Type B pancreatic cell (in vitro differentiated cells): ENCODE results near the gene C1QL1. TPM values are rescaled to one million over a fixed set of nuclear protein-coding genes. Genes with fewer than 3 reads are reported as not detected.

ENCODE experiments used
- DNase-seq: peaks from one replicate; pipeline ENCODE4 v3.0.0; 2021; ENCODE audit warnings: mixed read lengths; ENCODE audit not compliant: unreplicated experiment; ENCODE audit errors: extremely low spot score
- H3K27ac Mint-ChIP-seq: 2 replicates; pipeline ENCODE4 v1.8.0; 2021; ENCODE audit warnings: mild to moderate bottlenecking, mixed read lengths
- H3K27me3 Mint-ChIP-seq: 2 replicates; pipeline ENCODE4 v1.8.0; 2021; ENCODE audit warnings: mixed read lengths
- H3K36me3 Mint-ChIP-seq: 2 replicates; pipeline ENCODE4 v1.8.0; 2021; ENCODE audit warnings: mixed read lengths
- H3K4me1 Mint-ChIP-seq: one replicate; pipeline ENCODE4 v1.8.0; 2021; ENCODE audit warnings: mixed read lengths; ENCODE audit not compliant: unreplicated experiment
- H3K4me3 Mint-ChIP-seq: 2 replicates; pipeline ENCODE4 v1.8.0; 2021; ENCODE audit warnings: mild to moderate bottlenecking, mixed read lengths
- H3K9me3 Mint-ChIP-seq: 2 replicates; pipeline ENCODE4 v1.8.0; 2021; ENCODE audit warnings: mixed read lengths
- total RNA-seq: library from RNA; stranded (reverse); gene quantifications from 2 replicates; pipeline ENCODE4 v1.2.1, GENCODE V29; 2021; ENCODE audit warnings: low replicate concordance
- TF ChIP-seq, protein P1 (sequence below): fragments of 200-600 bp; sonication (generic); conservative IDR thresholded peaks from 2 replicates; pipeline ENCODE4 v1.5.0; 2021; ENCODE audit warnings: antibody characterized with exemption, mild to moderate bottlenecking

C1QL1 gene
- total RNA-seq, 1 donor from 2014 or later, result 15.6 TPM

DNA sequence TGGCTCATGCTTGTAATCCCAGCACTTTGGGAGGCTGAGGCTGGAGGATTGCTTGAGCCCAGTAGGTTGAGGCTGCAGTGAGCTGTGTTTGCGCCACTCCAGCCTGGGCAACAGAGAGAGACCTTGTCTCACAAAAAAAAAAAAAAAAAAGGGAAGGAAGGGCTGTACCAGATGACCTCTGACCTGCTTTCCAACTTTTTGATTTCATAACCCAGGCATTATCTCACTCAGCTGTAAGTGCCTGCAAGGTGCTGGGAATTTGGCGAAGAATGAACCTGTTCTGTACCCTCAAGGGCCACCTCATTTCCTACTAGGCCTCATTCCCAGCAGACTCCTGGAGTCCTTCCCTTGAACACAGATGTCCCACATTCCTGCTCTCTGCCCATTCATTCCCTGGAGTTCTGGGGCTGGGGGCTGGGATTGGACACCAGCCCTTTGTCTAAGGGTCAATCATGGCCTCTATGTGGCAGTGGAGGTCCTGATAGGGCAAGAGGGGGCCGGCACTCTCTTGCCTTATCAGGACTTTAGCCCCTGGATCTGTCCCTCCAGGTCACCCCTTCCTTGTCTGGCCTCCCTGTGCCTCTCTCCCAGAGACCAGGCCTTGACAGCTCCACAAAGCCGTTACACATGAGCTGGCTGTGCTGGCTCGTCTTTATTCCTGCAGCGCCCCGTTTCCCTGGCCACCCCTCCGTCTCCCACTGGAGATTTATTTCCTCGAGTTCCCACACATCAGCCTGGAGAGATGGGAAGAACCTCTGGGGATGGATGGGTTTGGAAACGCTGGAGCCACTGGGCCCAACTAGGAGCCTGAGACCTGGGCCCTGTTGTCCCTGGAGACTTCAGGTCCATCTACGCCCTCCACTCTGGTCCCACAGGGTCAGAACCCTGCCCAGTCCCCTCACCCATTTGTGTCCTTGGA lies 52.0 kb downstream of the C1QL1 start:
- Mint-ChIP-seq H3K27me3 (peaks cover 50% of the 10 kb centered on the region), H3K4me1 (peaks cover under 1% of the 10 kb centered on the region), H3K9me3 (no peaks in the 10 kb centered on the region), H3K27ac (peak overlapping the region; percentile 23), H3K4me3 (no peak overlapping the region), H3K36me3 (no peaks in the 10 kb centered on the region)
- TF ChIP-seq, protein P1, sequence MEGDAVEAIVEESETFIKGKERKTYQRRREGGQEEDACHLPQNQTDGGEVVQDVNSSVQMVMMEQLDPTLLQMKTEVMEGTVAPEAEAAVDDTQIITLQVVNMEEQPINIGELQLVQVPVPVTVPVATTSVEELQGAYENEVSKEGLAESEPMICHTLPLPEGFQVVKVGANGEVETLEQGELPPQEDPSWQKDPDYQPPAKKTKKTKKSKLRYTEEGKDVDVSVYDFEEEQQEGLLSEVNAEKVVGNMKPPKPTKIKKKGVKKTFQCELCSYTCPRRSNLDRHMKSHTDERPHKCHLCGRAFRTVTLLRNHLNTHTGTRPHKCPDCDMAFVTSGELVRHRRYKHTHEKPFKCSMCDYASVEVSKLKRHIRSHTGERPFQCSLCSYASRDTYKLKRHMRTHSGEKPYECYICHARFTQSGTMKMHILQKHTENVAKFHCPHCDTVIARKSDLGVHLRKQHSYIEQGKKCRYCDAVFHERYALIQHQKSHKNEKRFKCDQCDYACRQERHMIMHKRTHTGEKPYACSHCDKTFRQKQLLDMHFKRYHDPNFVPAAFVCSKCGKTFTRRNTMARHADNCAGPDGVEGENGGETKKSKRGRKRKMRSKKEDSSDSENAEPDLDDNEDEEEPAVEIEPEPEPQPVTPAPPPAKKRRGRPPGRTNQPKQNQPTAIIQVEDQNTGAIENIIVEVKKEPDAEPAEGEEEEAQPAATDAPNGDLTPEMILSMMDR, result no peak
- no peak for DNase-seq

DNA sequence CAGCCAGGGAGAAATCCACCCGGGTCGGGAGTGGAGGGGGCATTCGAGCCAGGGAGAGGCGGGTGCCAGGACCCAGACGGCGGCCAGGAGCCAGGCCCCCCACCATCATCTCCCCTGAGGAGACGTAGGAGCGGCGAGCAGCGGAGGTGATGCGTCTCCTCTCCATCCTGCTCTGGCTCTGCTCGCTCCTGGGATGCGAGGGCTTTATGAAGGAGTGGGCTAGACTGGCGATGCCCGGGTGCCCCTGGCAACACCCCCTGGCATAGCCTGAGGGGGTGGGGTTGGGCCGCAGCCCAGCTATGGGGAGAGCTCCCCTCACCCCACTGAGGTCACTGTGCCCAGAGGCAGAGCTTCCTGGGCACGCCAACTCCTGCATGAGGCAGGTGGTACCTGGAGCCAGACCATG lies 52.8 kb downstream of the C1QL1 start, which contains the start of gene GFAP:
GFAP (minus strand) TSS at position 180 of the 406 bp plus-strand sequence; CDS start at position 166, 14 bp downstream.
- H3K27ac Mint-ChIP-seq, result peak within 1 kb of the TSS; percentile 23
- H3K4me3 Mint-ChIP-seq, result no peak within 1 kb of the TSS
- peaks cover 6% of the 10 kb centered on the region for H3K4me1 Mint-ChIP-seq
- H3K9me3 Mint-ChIP-seq, result no peaks in the 10 kb centered on the region
- peaks cover 50% of the 10 kb centered on the region for H3K27me3 Mint-ChIP-seq
- TF ChIP-seq, protein P1, result no peak
- DNase-seq, result no peak
- H3K36me3 Mint-ChIP-seq, result no peaks in the 10 kb centered on the region

DNA sequence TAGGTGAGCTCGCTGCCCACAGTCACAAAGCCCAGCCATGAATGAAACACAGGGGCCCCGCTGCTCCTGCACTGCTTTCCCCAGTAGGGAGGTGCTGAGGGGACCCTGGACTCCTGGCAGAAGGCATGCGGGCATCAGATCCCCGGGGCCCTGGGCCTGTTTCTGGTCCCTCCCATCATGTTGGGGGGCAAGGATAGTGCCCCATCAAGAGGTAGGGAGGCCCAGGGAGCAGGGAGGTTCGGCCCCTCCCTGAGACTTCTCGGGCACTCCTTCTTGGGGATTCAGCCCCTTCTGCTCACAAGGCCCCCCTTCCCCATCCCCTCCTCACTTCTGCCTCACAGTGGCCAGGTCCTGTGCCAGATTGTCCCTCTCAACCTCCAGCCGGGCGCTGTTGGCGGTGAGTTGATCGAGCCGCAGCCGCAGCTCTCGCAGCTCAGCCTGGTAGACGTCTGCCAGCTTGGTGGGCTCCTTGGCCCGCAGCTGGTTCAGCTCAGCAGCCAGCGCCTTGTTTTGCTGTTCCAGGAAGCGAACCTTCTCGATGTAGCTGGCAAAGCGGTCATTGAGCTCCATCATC lies 53.3 kb downstream of the C1QL1 start:
- no peaks in the 10 kb centered on the region for H3K9me3 Mint-ChIP-seq
- H3K4me3 Mint-ChIP-seq, result no peak overlapping the region
- TF ChIP-seq, protein P1, result no peak
- H3K36me3 Mint-ChIP-seq, result no peaks in the 10 kb centered on the region
- peaks cover 50% of the 10 kb centered on the region for H3K27me3 Mint-ChIP-seq
- no peak overlapping the region for H3K27ac Mint-ChIP-seq
- H3K4me1 Mint-ChIP-seq, result peaks cover 6% of the 10 kb centered on the region
- DNase-seq, result no peak

DNA sequence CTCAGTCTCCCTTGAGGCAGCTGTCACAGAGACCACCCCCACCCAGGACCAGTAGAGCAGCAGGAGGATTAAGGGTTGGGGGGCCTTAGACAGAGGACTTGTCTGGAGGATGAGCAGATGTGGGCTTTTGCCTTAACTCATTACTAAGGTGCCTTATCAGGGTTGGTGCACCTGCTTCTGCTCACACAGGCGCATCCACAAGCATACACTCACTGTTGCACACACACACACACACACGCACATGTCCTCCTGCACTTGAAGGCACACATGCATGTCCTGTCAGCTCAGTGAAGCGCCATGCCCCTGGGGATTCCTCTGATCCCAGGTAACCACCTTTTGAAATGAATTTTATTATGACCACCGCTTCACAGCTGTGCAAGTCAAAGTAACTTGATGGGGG lies 54.0 kb downstream of the C1QL1 start:
- no peaks in the 10 kb centered on the region for H3K36me3 Mint-ChIP-seq
- peaks cover 53% of the 10 kb centered on the region for H3K27me3 Mint-ChIP-seq
- no peaks in the 10 kb centered on the region for H3K9me3 Mint-ChIP-seq
- DNase-seq, result no peak
- H3K4me1 Mint-ChIP-seq, result peaks cover 6% of the 10 kb centered on the region
- H3K27ac Mint-ChIP-seq, result no peak overlapping the region
- no peak overlapping the region for H3K4me3 Mint-ChIP-seq
- TF ChIP-seq, protein P1, result no peak

DNA sequence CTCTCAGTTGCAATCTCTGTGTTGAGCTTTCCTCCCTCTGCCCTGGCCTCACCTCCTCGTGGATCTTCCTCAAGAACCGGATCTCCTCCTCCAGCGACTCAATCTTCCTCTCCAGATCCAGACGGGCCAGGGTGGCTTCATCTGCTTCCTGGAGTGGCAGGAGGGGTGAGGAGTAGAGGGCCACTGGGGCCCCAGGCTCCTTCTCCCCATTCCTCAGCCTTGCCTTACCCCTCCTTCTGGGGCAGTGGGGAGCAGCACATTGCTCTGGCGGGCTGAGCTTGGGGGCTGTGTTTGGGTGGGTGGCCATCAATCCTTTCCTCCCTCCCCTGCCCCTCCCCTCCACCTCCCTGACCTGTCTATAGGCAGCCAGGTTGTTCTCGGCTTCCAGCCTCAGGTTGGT lies 54.4 kb downstream of the C1QL1 start:
- Mint-ChIP-seq H3K27me3 (peaks cover 55% of the 10 kb centered on the region), H3K36me3 (no peaks in the 10 kb centered on the region), H3K9me3 (no peaks in the 10 kb centered on the region), H3K27ac (no peak overlapping the region), H3K4me3 (no peak overlapping the region), H3K4me1 (peaks cover 6% of the 10 kb centered on the region)
- TF ChIP-seq, protein P1, result no peak
- no peak for DNase-seq
